ENCODE data around the gene MAP4K3.
A peak's percentile ranks its signal among the peaks of the same experiment; 100 is the strongest.
"Not testable (repeated sequence)": the region's sequence is repeated elsewhere in the genome, so short reads cannot be mapped to it uniquely, and the experiment has no call there.

MAP4K3 gene

GRCh38 chr2:39407516-39408296, 29.4 kb downstream of the MAP4K3 start:
- DNase-seq: no peak

DNA sequence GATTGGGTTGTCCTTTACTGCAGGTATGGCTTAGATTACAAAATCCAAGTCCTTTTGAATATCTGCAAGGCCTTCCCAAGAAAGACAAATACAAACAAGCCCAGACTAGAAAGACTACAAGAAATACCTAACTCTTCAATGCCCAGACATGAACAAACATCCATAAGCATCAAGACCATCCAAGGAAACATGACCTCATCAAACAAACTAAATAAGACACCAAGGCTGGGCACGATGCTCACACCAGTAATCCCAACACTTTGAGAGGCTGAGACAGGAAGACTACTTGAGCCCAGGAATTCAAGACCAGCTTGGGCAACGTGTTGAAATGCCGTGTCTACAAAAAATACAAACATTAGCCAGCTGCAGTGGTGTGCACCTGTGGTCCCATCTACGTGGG, 31.7 kb downstream of the MAP4K3 start:
- DNase-seq: no peak

DNA sequence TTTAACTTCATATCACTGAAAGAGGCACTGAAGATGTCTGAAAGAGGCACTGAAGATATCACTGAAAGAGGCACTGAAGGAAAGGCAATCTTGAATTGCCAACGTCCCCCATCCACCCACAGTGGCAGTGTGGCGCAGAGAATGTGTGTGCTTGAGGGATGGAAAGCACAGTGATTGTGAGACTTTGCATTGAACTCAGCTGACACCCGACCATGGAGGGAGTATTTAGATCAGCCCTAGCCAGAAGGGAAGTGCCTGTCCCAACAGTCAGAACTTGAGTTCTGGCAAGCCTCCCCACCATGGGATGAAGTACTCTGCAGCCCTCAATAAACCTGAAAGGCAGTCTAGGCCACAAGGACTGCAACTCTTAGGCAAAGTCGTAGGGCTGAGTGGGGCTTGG, 33.8 kb downstream of the MAP4K3 start:
- no peak for DNase-seq

- no peak for DNase-seq
Observed at GRCh38 chr2:39401319-39401718, 35.8 kb downstream of the MAP4K3 start.

GRCh38 chr2:39399570-39399969, 37.5 kb downstream of the MAP4K3 start:
- DNase-seq: no peak

- DNase-seq: no peak
Observed at GRCh38 chr2:39395313-39395712, 41.8 kb downstream of the MAP4K3 start.

DNA sequence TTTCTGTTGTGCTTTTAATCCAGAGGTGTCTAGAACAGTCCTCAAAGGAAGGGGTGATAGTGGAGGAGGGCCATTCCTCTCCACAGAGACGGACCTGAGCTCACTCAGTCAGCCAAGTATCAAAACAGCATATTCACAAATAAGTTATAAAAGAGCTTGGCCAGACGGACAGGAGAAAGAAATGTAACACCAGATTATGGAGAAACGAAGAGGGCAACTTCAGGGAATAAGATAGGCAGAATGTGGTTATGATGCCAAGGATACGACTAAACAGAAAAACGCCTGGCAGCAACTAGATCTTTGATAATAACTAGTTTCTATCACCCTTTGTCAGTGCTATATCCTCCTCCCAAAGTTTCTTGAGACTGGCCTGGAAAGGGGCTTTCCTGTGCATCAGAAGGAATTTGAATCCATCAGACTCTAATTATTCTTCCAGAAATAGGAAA, 42.5 kb downstream of the MAP4K3 start:
- no peak for DNase-seq

- DNase-seq: no peak
Observed at GRCh38 chr2:39392672-39393071, 44.4 kb downstream of the MAP4K3 start.

DNA sequence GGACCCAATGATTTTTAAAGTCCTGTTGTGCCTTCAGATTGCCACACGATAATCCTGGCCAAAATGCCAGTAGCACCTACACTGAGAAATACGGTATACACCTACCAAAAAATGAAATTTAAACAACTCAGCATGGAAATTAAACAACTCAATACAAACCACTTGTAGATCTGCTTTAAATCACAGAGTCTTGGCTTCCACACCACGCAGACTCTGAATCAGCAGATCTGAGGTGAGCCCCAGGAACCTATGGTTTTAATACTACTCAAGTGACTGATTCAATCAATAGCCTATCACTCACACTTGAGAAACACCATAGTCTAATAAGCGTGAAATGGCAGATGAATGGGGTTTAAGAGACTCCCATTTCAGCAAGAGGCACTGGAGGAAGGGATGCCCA, 46.9 kb downstream of the MAP4K3 start:
- no peak for DNase-seq

DNA sequence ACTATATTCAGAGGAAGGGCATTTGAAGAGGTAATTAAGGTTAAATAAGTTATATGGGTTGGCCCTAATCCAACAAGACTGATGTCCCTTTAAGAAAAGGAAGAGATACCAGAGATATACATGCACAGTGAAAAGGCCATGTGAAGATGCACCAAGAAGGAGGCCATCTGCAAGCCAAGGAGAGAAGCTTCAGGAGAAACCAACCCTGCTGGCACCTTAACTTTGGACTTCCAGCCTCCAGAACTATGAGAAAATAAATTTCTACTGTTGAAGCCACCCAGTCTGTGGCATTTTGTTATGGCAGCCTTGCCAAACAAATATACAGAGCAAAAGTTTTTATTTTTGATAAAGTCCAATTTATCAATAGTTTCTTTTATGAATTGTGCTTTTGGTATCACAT, 51.0 kb downstream of the MAP4K3 start:
- no peak for DNase-seq

DNA sequence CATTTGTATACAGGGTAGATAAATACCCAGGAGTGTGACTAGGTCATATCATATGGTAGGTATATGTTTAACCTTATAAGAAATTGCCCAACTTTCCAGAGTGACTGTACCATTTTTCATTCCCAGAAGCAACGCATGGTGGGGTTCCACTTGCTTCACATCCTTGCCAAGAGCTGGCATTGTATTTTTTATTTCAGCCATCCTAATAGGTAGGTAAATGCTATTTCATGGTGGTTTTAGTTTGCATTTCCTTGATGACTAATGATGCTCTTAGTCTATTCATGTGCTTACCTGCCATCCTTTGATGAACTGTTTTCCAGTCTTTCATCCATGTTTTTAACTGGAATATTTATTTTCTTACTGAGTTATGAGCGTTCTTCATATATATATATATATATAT, 51.9 kb downstream of the MAP4K3 start:
- no peak for DNase-seq

GRCh38 chr2:39384071-39384470, 53.0 kb downstream of the MAP4K3 start:
- DNase-seq: not testable (repeated sequence)

DNA sequence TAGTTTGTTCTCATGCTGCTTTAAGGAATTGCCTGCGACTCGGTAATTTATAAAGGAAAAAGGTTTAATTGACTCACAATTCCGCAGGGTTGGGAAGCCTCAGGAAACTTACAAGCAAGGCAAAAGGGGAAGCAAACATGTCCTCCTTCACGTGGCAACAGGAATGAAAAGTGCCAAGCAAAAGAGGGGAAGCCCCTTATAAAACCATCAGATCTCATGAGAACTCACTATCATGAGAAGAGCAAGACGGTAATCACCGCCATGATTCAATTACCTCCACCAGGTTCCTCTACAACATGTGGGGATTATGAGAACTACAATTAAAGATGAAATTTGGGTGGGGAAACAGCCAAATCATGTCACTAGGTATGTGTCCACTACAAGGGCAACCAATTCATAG, 53.9 kb downstream of the MAP4K3 start:
- DNase-seq: no peak

- DNase-seq: no peak
Observed at GRCh38 chr2:39381653-39382052, 55.4 kb downstream of the MAP4K3 start.

GRCh38 chr2:39380525-39381150, 56.4 kb downstream of the MAP4K3 start:
- DNase-seq: no peak

DNA sequence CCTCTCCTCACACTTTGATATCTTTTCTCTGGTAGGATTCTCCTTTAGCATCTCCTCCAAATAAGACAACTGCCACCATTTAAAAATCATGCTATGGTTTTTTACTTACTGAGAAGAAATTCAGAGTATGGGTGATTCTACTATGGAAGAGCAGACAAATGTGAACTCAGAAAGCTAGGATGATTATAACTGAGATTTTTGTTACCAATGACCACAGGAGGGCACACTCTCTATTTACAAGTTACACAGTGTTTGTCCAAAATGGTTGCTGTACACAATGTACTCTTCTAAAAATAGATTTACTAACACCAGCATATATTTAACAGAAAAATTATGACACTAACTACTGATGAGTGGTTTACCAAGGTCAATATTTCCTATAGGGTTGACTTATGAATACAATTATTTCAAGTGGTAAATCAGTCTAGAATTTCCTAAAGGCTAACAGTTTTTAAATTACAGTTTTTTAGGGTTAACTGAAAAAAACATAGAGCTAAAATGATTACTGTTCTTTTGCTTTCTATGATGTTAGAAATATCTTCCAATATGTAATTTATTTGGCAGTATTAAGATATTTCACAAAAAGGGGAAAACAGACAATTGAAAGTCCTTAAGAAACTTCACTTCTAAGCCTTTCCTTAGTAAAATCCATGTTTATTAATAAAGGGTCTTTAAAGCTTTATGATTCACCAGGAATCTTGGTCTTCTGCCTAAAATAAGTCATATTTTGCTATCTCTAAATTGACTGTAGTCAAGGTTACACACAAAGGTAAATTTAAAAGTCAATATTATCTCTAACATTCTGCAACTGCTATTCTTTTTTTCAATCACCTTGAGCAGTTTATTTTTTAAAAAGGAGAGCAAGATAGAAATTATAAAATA, 57.2 kb downstream of the MAP4K3 start:
- no peak for DNase-seq

GRCh38 chr2:39378968-39379367, 58.1 kb downstream of the MAP4K3 start:
- DNase-seq: no peak

GRCh38 chr2:39377226-39377939, 59.7 kb downstream of the MAP4K3 start:
- DNase-seq: peak in 1 of 2 donors; percentile 18

DNA sequence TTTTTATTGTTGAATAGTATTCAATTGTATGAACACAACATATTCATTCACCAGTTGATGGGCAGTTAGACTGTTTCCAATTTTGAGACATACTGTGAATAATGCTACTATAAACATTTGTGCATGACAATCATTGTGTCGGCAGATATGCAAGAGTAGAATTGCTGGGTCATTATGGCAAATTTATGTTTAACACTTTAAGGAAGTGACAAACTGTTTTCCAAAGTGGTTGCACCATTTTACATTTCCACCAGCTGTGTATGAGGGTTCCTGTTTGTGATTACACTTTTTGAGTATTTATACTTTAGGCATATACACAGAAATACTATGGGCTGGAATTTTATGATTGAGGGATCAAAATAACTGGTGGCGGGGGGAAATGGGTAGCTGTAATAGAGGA, 61.2 kb downstream of the MAP4K3 start:
- no peak for DNase-seq

DNA sequence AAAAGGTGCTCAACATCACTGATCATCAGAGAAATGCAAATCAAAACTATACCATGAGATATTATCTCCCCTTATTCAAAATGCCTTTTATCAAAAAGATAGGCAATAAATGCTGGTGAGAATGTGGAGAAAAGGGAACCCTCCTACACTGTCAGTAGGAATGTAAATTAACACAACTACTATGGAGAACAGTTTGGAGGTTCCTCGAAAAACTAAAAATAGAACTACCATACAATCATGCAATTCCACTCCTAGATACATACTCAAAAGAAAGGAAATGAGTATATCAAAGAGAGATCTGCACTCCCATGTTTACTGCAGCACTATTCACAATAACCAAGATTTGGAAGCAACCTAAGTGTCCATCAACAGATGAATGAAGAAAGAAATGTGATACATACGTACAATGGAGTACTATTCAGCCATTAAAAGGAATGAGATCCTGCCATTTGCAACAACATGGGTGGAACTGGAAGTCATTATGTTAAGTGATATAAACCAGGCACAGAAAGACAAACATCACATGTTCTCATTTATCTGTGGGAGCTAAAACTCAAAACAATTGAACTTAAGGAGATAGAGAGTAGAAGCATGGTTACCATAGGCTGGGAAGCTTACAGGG, 63.8 kb downstream of the MAP4K3 start:
- no peak for DNase-seq

- DNase-seq: no peak
Observed at GRCh38 chr2:39370101-39370500, 67.0 kb downstream of the MAP4K3 start.

DNA sequence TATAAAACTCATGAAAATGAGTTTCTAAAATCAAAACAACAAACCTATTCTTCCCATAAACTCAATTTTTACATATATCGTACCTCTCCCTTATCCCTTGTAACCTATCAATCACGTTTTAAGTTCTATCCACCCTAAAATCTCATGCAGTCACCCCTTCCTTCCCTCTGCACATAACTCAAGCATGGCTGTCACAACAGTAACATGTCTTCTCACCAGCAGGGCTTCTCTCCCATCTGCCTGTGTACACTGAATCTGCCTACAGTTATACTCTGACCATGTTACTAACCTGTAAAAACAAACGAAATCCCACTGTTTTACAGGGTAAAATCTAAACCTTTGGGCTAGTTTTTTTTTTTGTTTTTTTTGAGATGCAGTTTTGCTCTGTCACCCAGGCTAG, 68.2 kb downstream of the MAP4K3 start:
- DNase-seq: no peak

DNA sequence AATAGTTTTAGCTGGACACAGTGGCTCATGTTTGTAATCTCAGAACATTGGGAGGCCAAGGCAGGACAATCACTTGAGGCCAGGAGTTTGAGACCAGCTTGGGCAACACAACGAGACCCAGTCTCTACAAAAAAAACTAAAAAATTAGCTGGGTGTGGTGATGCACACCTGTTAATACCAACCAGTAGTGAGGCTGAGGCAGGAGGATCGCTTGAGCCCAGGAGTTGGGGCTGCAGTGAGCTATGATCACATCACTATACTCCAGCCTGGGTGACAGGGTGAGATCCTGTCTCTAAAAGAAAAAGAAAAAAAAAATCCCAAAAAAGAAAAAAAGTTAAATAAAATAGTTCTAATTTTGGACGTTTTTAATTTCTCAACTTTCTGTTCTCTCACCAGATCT, 68.7 kb downstream of the MAP4K3 start:
- no peak for DNase-seq
